Measurements from ENCODE around the gene TTLL10. TPM values are rescaled to one million over a fixed set of nuclear protein-coding genes. Genes with fewer than 3 reads are reported as not detected.
"Not testable (repeated sequence)": the region's sequence is repeated elsewhere in the genome, so short reads cannot be mapped to it uniquely, and the experiment has no call there.

The TTLL10 gene
- polyA plus RNA-seq, 1 donor from 2014 or later: not detected

GRCh38 chr1:1153215-1153614, 20.5 kb upstream of the TTLL10 start:
- not testable (repeated sequence) for H3F3A ChIP-seq (ENCODE audit: insufficient read depth, low read length, poor library complexity, severe bottlenecking); H2AFZ ChIP-seq (ENCODE audit: low read depth, low read length); H3K36me3 ChIP-seq (ENCODE audit: insufficient read depth, low read length); H3K9ac ChIP-seq (ENCODE audit: low read length); H3K4me2 ChIP-seq (ENCODE audit: low read length); H3K27ac ChIP-seq (ENCODE audit: low read length); H3K4me3 ChIP-seq (ENCODE audit: low read length); H3K27me3 ChIP-seq (ENCODE audit: insufficient read depth, low read depth, low read length); H3K9me3 ChIP-seq (ENCODE audit: low read length); H3K79me2 ChIP-seq (replicated peaks; ENCODE audit: insufficient read depth, low read length); H3K9me2 ChIP-seq (ENCODE audit: insufficient read depth, low read length); H4K20me1 ChIP-seq (ENCODE audit: insufficient read depth)

GRCh38 chr1:1153874-1154273, 19.8 kb upstream of the TTLL10 start:
- TF ChIP-seq MXI1 (conservative IDR thresholded peaks at IDR 0.05; ENCODE audit: poor library complexity, severe bottlenecking) (no peak), CTCF (IDR thresholded peaks at IDR 0.05; ENCODE audit: poor library complexity, severe bottlenecking) (no peak), RAD21 (conservative IDR thresholded peaks at IDR 0.05) (no peak), EP300 (conservative IDR thresholded peaks at IDR 0.05; ENCODE audit: poor library complexity, severe bottlenecking) (no peak), EZH2 (IDR thresholded peaks at IDR 0.05; ENCODE audit: borderline replicate concordance, insufficient read depth, low read length, poor library complexity, severe bottlenecking) (no peak), SMC3 (conservative IDR thresholded peaks at IDR 0.05; ENCODE audit: poor library complexity) (no peak), TAF1 (IDR thresholded peaks at IDR 0.05; ENCODE audit: low read depth) (no peak), REST (IDR thresholded peaks at IDR 0.05; ENCODE audit: borderline replicate concordance) (no peak), POLR2AphosphoS5 (IDR thresholded peaks at IDR 0.05) (no peak)
- H3K27ac ChIP-seq (ENCODE audit: low read length): no peak overlapping the region

GRCh38 chr1:1155258-1155657, 18.4 kb upstream of the TTLL10 start:
- no peaks in the 10 kb centered on the region for H3K27me3 ChIP-seq (ENCODE audit: insufficient read depth, low read depth, low read length)
- H2AFZ ChIP-seq (ENCODE audit: low read depth, low read length): no peak overlapping the region
- no peak for TF ChIP-seq EZH2 (IDR thresholded peaks at IDR 0.05; ENCODE audit: borderline replicate concordance, insufficient read depth, low read length, poor library complexity, severe bottlenecking)
- TF ChIP-seq RAD21 (conservative IDR thresholded peaks at IDR 0.05): no peak
- TF ChIP-seq EP300 (conservative IDR thresholded peaks at IDR 0.05; ENCODE audit: poor library complexity, severe bottlenecking): no peak
- TF ChIP-seq REST (IDR thresholded peaks at IDR 0.05; ENCODE audit: borderline replicate concordance): no peak
- TF ChIP-seq CTCF (IDR thresholded peaks at IDR 0.05; ENCODE audit: poor library complexity, severe bottlenecking): no peak
- TF ChIP-seq POLR2AphosphoS5 (IDR thresholded peaks at IDR 0.05): no peak
- no peak for TF ChIP-seq SMC3 (conservative IDR thresholded peaks at IDR 0.05; ENCODE audit: poor library complexity)
- no peak for TF ChIP-seq MXI1 (conservative IDR thresholded peaks at IDR 0.05; ENCODE audit: poor library complexity, severe bottlenecking)
- TF ChIP-seq TAF1 (IDR thresholded peaks at IDR 0.05; ENCODE audit: low read depth): no peak
- H3K27ac ChIP-seq (ENCODE audit: low read length): no peak overlapping the region
- H3K4me3 ChIP-seq (ENCODE audit: low read length): no peak overlapping the region
- no peaks in the 10 kb centered on the region for H3K9me2 ChIP-seq (ENCODE audit: insufficient read depth, low read length)
- H3K4me2 ChIP-seq (ENCODE audit: low read length): no peak overlapping the region
- no peaks in the 10 kb centered on the region for H3K36me3 ChIP-seq (ENCODE audit: insufficient read depth, low read length)
- no peak overlapping the region for H3K9ac ChIP-seq (ENCODE audit: low read length)
- no peaks in the 10 kb centered on the region for H3K9me3 ChIP-seq (ENCODE audit: low read length)
- H4K20me1 ChIP-seq (ENCODE audit: insufficient read depth): no peaks in the 10 kb centered on the region
- H3F3A ChIP-seq (ENCODE audit: insufficient read depth, low read length, poor library complexity, severe bottlenecking): no peaks in the 10 kb centered on the region
- H3K79me2 ChIP-seq (replicated peaks; ENCODE audit: insufficient read depth, low read length): no peaks in the 10 kb centered on the region

More at GRCh38 chr1:1153874-1154273, 19.8 kb upstream of the TTLL10 start:
- Histone ChIP-seq H2AFZ (ENCODE audit: low read depth, low read length) (no peak overlapping the region), H3K9me2 (ENCODE audit: insufficient read depth, low read length) (no peaks in the 10 kb centered on the region), H3K79me2 (replicated peaks; ENCODE audit: insufficient read depth, low read length) (no peaks in the 10 kb centered on the region), H3K9ac (ENCODE audit: low read length) (no peak overlapping the region), H3K36me3 (ENCODE audit: insufficient read depth, low read length) (no peaks in the 10 kb centered on the region), H3K4me3 (ENCODE audit: low read length) (no peak overlapping the region), H3K4me2 (ENCODE audit: low read length) (no peak overlapping the region), H4K20me1 (ENCODE audit: insufficient read depth) (no peaks in the 10 kb centered on the region), H3F3A (ENCODE audit: insufficient read depth, low read length, poor library complexity, severe bottlenecking) (no peaks in the 10 kb centered on the region), H3K9me3 (ENCODE audit: low read length) (no peaks in the 10 kb centered on the region), H3K27me3 (ENCODE audit: insufficient read depth, low read depth, low read length) (no peaks in the 10 kb centered on the region)
